Left kidney (tissue), 2 donors: ENCODE measurements around the gene ZNF652. TPM values are rescaled to one million over a fixed set of nuclear protein-coding genes. Genes with fewer than 3 reads are reported as not detected.
"Not testable (repeated sequence)": the region's sequence is repeated elsewhere in the genome, so short reads cannot be mapped to it uniquely, and the experiment has no call there.

Source experiments
- DNase-seq: peaks from one replicate; pipeline ENCODE4 v3.0.0-alpha.2; 2013
- polyA plus RNA-seq: library from polyadenylated mRNA; unstranded; fragments of 120-200 nt; gene quantifications from one replicate; pipeline ENCODE4 v1.2.1, GENCODE V29; 2013; ENCODE audit not compliant: insufficient read length

The ZNF652 gene
- polyA plus RNA-seq, 1 donor: 36.7 TPM

- DNase-seq: no peak
Measured at GRCh38 chr17:49387498-49388289, 25.6 kb upstream of the ZNF652 start.

- DNase-seq: no peak
Measured at GRCh38 chr17:49386373-49386772, 24.3 kb upstream of the ZNF652 start.

GRCh38 chr17:49384951-49385350, 22.9 kb upstream of the ZNF652 start:
- no peak for DNase-seq

DNA sequence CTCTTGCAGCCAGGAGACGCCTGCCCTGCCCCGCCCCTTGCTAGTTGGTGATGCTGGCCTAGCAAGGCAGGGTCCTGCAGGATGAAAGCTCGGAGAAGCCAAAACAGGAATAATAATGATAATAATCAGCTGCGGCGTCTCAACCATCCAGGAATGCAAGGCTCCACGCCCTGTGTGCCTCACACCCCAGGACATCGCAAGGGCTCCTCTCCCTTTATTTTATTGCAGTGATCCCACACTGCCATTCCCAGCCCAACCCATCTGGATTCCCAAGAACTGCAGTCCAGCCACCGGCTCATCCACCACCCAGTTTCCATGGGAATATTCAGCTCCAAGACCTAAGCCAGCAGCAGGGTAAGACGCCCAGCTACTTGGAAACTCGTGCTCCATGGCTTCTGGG, 21.0 kb upstream of the ZNF652 start:
- no peak for DNase-seq

DNA sequence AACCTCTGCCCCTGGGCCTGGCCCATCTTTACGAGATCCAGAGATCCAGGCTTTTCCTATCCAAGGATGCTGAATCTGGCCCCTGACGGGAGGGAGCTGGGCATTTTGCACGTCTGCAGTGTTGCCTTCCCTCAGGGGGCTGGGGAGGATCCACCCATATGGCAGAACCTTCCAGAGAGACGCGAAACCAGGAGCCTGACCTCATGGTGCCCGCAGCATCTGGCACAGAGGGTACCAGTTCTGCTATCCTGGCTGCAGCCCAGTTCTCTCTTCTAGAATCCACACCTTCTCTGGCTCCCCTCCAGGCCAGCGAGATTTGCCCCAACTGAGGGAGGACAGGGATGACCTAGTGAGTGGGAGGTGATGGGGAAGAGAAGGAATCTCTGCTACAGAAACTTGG, 20.5 kb upstream of the ZNF652 start:
- no peak for DNase-seq

DNA sequence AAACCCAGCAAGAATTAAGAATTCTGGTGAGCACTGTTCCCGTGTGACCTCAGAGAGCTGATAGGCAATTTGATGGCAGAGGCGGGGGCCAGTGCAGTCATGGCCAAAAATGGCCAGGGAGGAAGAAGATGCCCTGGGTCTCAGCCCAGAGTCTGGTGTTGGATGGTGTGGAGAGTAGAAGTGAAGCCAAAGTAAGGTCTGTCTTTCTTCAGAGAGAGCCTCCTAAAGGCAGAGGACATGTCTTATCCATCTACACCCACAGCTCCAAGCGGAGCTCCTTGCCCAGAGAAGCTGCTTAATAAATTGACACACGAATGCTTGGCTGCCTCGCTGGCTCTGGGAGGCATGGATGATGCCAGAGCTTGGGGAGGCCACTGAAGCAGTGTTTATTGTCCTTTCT, 19.7 kb upstream of the ZNF652 start:
- no peak for DNase-seq

DNA sequence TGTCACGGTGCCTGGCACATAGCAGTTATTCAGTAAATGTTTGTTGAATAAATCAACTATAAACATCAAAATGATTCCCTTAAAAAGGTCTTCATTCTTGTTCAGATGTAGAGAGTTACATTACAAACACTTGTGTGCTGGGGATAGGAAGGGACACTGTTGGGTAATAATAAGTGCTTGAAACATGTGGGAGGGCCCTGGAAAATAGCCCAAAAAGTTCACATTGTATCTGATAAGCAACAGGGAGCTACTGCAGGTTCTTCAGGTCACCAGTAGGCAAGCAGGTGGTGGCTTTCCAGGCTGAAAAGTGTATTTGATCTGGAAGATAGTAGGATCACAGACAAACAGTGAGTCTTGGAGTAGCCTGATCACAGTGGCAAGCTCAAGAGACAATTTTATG, 19.0 kb upstream of the ZNF652 start:
- DNase-seq: no peak

DNA sequence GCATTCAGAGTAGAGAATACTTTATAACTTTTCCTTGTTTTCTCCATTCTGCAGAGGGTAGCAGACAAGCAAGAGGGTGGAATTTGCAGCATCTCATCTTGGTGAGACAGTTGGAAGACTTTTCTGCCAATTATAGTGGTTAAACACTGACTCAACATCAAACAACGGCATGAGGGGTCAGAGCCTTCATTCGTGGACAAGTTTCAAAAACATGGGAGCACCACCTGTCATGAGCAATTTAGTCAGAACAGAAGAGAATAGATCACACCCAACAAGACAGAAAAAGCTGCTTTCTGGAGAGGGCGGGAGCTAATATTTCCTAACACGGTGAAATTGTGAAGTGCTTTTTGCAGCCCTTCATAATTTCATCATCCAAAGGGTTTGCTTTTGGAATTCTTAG, 17.9 kb upstream of the ZNF652 start:
- no peak for DNase-seq

GRCh38 chr17:49378311-49378710, 16.3 kb upstream of the ZNF652 start:
- DNase-seq: no peak

GRCh38 chr17:49375544-49375943, 13.5 kb upstream of the ZNF652 start:
- DNase-seq: no peak

DNA sequence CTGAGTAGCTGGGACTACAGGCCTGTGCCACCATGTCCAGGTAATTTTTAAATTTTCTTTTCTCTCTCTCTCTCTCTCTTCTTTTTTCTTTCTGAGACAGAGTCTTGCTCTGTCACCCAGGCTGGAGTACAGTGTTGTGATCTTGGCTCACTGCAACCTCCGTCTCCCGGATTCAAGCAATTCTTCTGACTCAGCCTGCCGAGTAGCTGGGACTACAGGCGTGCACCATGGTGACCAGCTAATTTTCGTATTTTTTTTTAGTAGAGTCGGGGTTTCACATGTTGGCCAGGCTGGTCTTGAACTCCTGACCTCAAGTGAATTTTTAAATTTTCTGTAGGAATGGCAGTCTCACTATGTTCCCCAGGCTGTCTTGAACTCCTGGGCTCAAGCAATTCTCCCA, 11.1 kb upstream of the ZNF652 start:
- DNase-seq: no peak

DNA sequence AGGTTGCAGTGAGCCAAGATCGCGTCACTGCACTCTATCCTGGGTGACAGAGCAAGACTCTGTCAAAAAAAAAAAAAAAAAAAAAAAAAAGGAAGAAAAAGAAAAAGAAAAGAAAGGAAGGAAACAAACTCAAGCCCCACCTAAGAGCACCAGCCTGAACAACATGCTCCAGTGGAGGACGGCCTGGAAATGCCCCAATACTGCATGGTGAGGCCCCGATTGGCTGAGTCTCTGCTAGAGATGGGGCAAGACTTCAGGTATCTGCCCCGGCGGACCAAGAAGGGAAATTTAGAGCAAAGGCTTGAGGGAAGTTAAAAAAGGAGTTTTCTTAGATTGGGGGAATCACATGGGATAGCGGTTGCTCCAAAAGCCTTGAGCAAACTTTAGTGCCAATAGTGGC, 10.4 kb upstream of the ZNF652 start:
- no peak for DNase-seq

GRCh38 chr17:49370971-49371834, 9.2 kb upstream of the ZNF652 start:
- no peak for DNase-seq

DNA sequence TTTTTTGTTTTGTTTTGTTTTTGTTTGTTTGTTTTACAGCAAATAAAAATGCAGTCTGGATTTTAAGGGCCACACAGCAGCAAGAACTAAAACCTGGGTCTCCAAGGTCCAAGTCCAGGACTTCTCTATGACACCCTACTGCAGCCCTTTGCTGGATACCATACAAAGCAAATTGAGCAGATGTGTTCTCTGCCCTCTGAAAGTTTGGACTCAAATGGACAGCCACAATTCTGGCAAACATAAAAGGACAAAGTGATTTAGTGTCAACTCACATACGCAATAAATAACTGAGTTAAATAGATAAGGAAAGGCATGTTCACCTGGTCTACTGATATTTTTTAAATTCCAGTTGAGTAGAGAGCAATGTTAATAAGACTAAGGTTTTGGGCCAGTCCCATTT, 7.7 kb upstream of the ZNF652 start:
- no peak for DNase-seq

DNA sequence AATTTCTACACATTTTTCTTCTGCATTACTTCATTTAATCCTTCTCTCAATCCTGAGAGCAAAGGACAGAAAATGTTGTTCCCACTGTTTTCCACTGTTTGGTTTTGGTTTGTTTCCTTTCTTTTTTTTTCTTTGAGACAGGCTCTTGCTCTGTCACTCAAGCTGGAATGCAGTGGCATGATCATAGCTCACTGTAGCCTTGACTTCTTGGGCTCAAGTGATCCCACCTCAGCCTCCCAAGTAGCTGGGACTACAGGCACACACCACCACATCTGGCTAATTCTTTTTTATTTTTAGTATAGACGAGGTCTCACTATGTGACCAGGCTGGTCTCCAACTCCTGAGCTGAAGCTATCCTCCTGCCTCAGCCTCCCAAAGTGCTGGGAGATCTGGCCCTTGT, 7.0 kb upstream of the ZNF652 start:
- no peak for DNase-seq

- no peak for DNase-seq
Measured at GRCh38 chr17:49365667-49366066, 3.6 kb upstream of the ZNF652 start.

- DNase-seq: not testable (repeated sequence)
Measured at GRCh38 chr17:49365126-49365525, 3.1 kb upstream of the ZNF652 start.

GRCh38 chr17:49364119-49364518, 2.1 kb upstream of the ZNF652 start:
- no peak for DNase-seq

GRCh38 chr17:49363251-49363650, 1.2 kb upstream of the ZNF652 start:
- DNase-seq: no peak

DNA sequence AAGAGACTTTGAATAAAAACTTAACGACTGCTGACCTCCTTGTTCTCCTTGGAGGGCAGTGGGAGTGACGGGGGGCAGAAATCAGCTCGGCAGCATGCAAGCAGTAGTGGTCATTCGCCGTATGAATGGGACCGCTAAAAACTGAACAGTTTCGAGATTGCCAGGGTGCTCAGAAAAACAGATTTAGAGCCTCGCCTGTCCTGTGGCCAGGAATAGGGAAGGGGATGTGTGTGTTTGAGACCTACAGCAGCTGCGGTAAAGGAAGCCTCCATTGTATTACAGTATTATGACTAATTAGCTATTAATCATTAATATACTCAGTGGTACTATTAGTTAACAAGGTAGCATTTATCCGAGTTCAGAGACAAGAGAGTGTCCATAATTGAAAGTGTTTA, 670 bp upstream of the ZNF652 start:
- no peak for DNase-seq

- no peak for DNase-seq
Measured at GRCh38 chr17:49361129-49361901, 735 bp downstream of the ZNF652 start.

DNA sequence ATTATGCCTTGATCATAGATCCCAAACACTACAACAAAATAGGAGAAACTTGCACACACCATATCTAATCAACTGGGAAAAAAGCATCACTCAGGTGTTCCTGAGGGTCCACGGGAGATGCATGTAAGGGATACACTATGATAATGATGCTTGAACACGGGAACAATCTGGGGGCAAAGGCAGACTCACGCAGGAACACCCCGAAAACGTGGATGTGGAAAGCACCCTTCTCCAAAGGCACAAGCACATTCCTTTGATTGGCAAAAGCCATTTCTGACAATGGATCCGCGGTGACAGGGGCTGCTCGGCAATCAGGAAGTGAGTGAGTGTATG, 1.3 kb downstream of the ZNF652 start:
- no peak for DNase-seq
